Right cardiac atrium (tissue), 5 donors: ENCODE measurements around the gene RHCE. TPM values are rescaled to one million over a fixed set of nuclear protein-coding genes. Genes with fewer than 3 reads are reported as not detected.
"Not testable (repeated sequence)": the region's sequence is repeated elsewhere in the genome, so short reads cannot be mapped to it uniquely, and the experiment has no call there.

ENCODE experiments used
- ATAC-seq, 2 donors: fragments of 200-7000 bp; cut with Tn5 transposase; one replicate each; pipeline versions ENCODE4 v1.8.0 to v1.9.1; 2020; ENCODE audit warnings: moderate library complexity in 2 of 2, mild to moderate bottlenecking in 1 of 2
- DNase-seq, 3 donors: peaks; one replicate each; pipeline ENCODE4 v3.0.0-alpha.2; 2020
- H3K27ac ChIP-seq: one replicate; pipeline ENCODE4 v1.5.1; 2013; ENCODE audit warnings: mild to moderate bottlenecking, low read length, control low read depth, moderate library complexity
- H3K27me3 ChIP-seq: one replicate; pipeline ENCODE4 v1.6.1; 2013; ENCODE audit not compliant: control insufficient read depth, insufficient read depth
- H3K4me1 ChIP-seq: one replicate; pipeline ENCODE4 v1.6.1; 2013; ENCODE audit warnings: low read length; ENCODE audit not compliant: control insufficient read depth, insufficient read depth
- H3K4me3 ChIP-seq: one replicate; pipeline ENCODE4 v1.5.1; 2013; ENCODE audit warnings: low read length, control low read depth
- H3K9me3 ChIP-seq: one replicate; pipeline ENCODE4 v1.6.1; 2013; ENCODE audit warnings: low read length; ENCODE audit not compliant: control insufficient read depth
- WGBS: extraction: QIAGEN DNeasy Blood & Tissue Kit; methylation state at CpG from one replicate; pipeline ENCODE4 v1.1.7; 2013; 5-methylcytosine and 5-hydroxymethylcytosine counted together
- intact Hi-C, 4 donors: fragments of 100-400 bp; cut with DNase I; formaldehyde crosslinking; loops; one replicate each; pipeline versions ENCODE4 v1.11.0 to v1.14.0; 2022 to 2023
- polyA plus RNA-seq: library from polyadenylated mRNA; stranded (reverse); fragments of 200-250 nt; gene quantifications from one replicate; pipeline ENCODE4 v1.2.3, GENCODE V29; 2013
- total RNA-seq, 4 donors: library from RNA; stranded (reverse); fragmentation: NEBNext Ultra II Directional; extraction: Animal tissue kit (Norgen Biotek cat#: 25700); gene quantifications; one replicate each; pipeline ENCODE4 v1.2.1, GENCODE V29; 2021
- donor health status: healthy with polysubstance abuse.
- donor health status: DM: no; HTN: yes; CAD: no.
- donor health status: DM: no; HTN: no; CAD: no.
- donor health status: DM: no; HTN: yes; CAD: no; lungs with severe emphysema.
- donor health status: DM: yes; HTN: yes; CAD: no.

The RHCE gene
- total and polyA plus RNA-seq, 5 donors: 0.43 to 0.70 (median 0.56) TPM

GRCh38 chr1:25419339-25419738, 1.3 kb downstream of the RHCE start:
- 88% methylated on average over 1 of the region's 1 CpG for WGBS
- intact Hi-C loops, H3K27me3 ChIP-seq, H3K9me3 ChIP-seq, ATAC-seq, H3K4me3 ChIP-seq, H3K4me1 ChIP-seq, H3K27ac ChIP-seq, DNase-seq: not testable (repeated sequence)

GRCh38 chr1:25417280-25417679, 3.3 kb downstream of the RHCE start:
- intact Hi-C loops: not testable (repeated sequence)
- WGBS: 88% methylated on average over 4 of the region's 4 CpGs

DNA sequence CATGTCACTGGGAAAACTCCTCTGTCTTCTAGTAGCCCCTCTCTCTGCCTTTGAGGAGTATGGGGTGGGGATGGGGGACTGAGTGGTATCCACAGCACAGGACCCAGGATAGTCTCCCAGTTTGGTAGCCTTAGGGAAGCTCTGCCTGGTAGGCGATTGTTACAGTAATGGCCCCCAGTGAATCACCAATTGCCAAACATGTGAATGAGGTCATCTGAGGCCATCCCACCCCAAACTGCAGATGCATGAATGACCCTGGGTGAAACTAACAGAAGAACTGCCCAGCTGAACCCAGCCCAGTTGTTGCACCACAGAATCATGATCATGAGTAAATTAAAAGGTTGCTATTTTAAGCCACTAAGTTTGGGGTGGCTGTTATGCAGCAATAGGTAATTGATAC, 6.0 kb downstream of the RHCE start:
- WGBS: 97% methylated on average over 1 of the region's 1 CpG

More at GRCh38 chr1:25417280-25417679, 3.3 kb downstream of the RHCE start:
- not testable (repeated sequence) for H3K27ac ChIP-seq, H3K4me1 ChIP-seq, H3K27me3 ChIP-seq, ATAC-seq, H3K4me3 ChIP-seq, DNase-seq, H3K9me3 ChIP-seq

DNA sequence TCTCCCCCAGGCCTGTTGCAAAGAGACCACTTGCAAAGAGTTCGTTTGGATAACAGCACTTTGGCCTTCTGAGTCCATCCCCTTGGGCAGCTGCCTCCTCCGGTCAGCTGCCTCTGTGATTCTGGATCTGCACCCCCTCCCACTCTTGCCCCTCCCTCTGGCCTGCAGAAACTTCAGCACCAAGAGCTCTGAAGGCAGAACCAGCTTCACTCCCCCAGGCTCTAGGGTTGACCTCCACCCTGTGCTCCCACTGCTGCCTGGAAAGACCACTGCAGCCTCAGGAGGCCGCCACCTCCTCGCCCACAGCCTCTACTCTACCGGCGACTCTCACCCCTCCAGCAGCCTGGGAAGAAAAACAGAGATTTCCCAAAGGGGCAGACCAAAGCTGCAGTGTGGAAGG, 6.5 kb downstream of the RHCE start:
- WGBS: 65% methylated on average over 2 of the region's 6 CpGs
- not testable (repeated sequence) for H3K27me3 ChIP-seq, H3K9me3 ChIP-seq, H3K4me1 ChIP-seq, H3K27ac ChIP-seq, H3K4me3 ChIP-seq, ATAC-seq, DNase-seq
- intact Hi-C loops: loop anchor here in 1 of 4 donors (5.0 kb wide), 1 partner anchor 127 kb away; no protein-coding TSS in a partner anchor

More for the DNA sequence above, 6.0 kb downstream of the RHCE start:
- H3K4me3 ChIP-seq, ATAC-seq, H3K27ac ChIP-seq, DNase-seq, H3K27me3 ChIP-seq, H3K4me1 ChIP-seq, H3K9me3 ChIP-seq: not testable (repeated sequence)
- intact Hi-C loops: loop anchor here in 1 of 4 donors (5.0 kb wide), 1 partner anchor 127 kb away; no protein-coding TSS in a partner anchor

DNA sequence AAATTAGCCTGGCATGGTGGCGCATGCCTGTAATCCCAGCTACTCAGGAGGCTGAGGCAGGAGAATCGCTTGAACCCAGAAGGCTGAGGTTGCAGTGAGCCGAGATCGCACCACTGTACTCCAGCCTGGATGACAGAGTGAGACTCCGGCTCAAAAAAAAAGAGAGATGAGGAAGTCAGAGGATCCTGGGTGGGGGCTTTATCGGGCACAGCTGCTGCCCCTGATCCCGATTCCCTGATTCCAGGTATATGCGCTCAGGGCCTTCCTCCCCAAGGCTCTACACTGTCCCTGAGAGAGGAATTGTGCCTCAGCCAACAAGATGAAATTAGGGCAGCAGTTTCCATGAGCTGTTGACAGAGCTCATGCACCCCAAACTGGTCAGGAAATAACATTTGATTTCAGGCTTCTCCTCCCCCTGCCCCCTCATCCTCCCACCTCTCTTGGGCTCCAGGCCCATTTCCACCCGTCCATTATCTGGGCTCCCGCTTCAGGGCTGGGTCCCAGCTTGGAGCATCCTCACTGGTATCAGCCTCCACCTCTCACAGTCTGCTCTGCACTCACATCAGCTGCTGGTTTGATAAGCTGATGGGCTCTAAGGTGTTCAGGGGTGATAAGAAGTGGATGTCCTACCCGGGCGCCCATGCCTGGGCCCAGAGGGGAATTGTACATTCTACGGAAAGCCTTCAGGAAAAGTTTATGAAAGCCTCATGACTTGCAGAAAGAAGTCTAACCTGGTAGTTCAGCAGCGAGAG, 7.6 kb downstream of the RHCE start:
- not testable (repeated sequence) for ATAC-seq

DNA sequence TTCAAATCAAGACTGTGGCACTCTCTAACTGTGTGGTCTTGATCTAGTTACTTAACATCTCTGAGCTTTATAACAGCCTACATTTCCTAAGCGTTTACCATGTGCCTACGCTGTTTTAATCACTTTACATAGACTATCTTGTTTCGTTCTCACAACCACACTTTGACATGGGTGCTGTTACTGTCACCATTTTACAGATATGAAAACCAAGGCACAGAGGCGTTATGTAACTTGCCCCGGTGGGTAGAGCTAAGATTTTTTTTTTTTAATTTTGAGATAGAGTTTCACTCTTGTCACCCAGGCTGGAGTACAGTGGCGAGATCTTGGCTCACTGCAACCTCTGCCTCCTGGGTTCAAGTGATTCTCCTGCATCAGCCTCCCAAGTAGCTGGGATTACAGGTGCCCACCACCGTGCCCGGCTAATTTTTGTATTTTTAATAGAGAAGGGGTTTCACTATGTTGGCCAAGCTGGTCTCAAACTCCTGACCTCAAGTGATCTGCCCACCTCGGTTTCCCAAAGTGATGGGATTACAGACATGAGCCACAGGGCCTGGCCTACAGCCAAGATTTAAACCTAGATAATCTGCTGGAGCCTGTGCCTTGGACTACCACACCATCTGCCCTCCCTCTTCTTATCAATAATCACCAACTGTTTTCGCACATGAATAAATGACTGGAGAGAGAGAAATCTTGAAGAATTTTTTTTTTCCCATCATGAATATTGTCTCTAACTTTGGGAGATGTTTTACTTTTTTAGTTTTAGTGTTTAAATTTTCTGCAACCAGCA, 10.8 kb downstream of the RHCE start:
- H3K4me1 ChIP-seq, H3K4me3 ChIP-seq, H3K27ac ChIP-seq, H3K27me3 ChIP-seq, H3K9me3 ChIP-seq, ATAC-seq, DNase-seq: not testable (repeated sequence)
- intact Hi-C loops: loop anchor here (5.0 to 10.0 kb wide), 3 partner anchors 107 to 123 kb away; no protein-coding TSS in a partner anchor
- WGBS: 86% methylated on average over 10 of the region's 10 CpGs

More for the DNA sequence above, 7.6 kb downstream of the RHCE start:
- not testable (repeated sequence) for H3K4me3 ChIP-seq, H3K27ac ChIP-seq, H3K9me3 ChIP-seq, DNase-seq, H3K4me1 ChIP-seq, H3K27me3 ChIP-seq
- intact Hi-C loops: loop anchor here in 1 of 4 donors (5.0 kb wide), 1 partner anchor 126 kb away; no protein-coding TSS in a partner anchor
- WGBS: 80% methylated on average over 13 of the region's 14 CpGs

DNA sequence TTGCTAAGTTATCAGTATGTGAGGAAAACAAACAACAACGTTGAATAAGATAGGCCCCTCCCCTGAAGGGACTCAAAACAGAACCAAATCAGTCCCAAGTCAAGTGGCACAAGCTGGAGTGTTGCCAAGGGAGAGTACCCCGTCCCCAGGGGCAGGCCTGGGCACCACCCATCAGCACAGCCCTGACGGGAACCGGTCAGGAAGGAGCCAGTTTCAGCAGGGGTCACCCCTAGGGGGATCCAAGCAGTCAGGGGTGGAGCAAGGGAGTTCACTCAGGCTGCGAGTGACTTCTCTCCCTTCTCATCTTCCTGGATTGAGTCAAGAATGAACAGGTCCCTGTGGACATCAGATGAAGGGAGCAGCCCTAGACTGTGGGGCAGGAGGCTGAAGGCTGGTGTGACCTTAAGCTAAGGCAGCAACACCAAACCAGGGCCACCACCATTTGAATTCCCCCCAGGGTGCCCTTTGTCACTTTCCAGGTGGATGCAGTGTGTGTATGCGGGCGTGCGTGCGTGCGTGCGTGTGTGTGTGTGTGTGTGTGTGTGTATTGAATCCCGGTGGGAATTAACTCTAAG, 14.8 kb downstream of the RHCE start:
- peak in 1 of 2 donors; percentile 34 for ATAC-seq
- WGBS: 81% methylated on average over 9 of the region's 12 CpGs
- H3K27me3 ChIP-seq, H3K9me3 ChIP-seq, H3K4me1 ChIP-seq, DNase-seq, H3K4me3 ChIP-seq, H3K27ac ChIP-seq: not testable (repeated sequence)
- intact Hi-C loops: loop anchor here in 3 of 4 donors (5.0 to 10.0 kb wide), 2 partner anchors 111 to 119 kb away; no protein-coding TSS in a partner anchor

DNA sequence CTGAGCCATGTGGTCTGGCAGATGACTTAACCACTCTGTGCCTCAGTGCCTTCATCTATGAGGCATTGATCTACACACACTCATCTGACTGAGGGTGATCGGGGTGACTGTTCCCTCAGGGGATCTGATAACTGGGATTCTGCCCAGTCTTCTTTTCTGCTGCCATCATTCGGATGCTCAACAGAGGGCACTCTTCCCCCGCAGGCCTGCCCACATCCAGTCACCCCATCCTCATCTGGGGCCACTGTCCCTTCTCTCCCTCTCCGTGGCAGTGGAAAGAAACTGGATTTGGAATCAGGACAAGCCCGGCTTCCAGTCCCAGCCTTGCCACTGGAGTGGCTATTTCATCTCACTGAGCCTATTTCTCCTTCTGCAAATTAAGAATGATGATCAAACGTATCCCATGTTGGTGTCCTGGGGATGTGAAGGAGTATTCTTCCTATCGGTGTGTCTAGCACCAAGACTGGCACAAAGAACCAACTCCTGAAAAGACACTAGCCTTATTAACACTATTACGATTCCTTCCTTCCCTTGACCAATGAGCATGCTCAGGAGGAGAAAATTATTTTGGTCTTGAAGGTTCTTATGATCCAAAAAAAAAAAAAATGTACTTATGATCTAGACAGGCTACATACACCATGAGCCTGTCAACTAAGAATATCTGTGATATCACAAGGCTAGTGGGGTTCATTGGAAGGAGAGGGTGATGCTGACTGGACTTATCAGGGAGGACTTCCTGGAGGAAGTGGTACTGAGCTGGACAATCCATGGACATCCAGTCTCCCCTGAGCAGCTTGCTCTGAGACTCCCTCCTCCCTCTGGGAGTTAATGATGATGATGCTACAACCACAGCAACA, 17.4 kb downstream of the RHCE start:
- not testable (repeated sequence) for H3K4me1 ChIP-seq, DNase-seq, H3K4me3 ChIP-seq, H3K27ac ChIP-seq, H3K9me3 ChIP-seq, H3K27me3 ChIP-seq
- 16% methylated on average over 6 of the region's 8 CpGs for WGBS
- intact Hi-C loops: loop anchor here in 2 of 4 donors (10.0 kb wide), 1 partner anchor 122 kb away; no protein-coding TSS in a partner anchor
- peak; percentile 73 to 75 for ATAC-seq

- H3K4me1 ChIP-seq, ATAC-seq, intact Hi-C loops, H3K9me3 ChIP-seq, H3K27ac ChIP-seq, H3K4me3 ChIP-seq, DNase-seq, H3K27me3 ChIP-seq: not testable (repeated sequence)
- WGBS: no CpG with 5 or more reads among the region's 2 CpGs
These were observed 22.5 kb downstream of the RHCE start for GRCh38 chr1:25398079-25398478.

DNA sequence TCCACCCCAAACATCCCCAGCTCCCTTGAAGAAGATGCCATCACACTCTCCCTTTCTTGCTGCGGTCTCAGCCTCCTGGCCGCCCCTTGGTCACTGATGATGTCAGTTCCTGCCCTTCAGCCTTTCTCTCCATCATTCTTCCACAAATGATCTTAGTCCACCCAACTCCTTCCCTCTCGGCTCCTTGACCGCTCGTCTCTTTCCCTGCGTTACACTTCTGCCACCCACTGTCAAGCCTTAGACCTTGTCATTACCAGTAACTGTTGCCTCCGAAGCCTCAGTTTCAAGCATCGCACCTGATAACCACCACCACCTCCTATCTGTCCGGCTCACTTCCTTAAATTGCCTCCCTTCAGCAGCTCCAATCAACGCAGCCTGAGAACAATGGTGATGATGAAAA, 23.1 kb downstream of the RHCE start:
- H3K4me3 ChIP-seq, H3K4me1 ChIP-seq, intact Hi-C loops, H3K27ac ChIP-seq, H3K27me3 ChIP-seq, H3K9me3 ChIP-seq, DNase-seq: not testable (repeated sequence)
- WGBS: 22% methylated on average over 4 of the region's 10 CpGs
- peak; percentile 54 to 77 for ATAC-seq
